Measurements from ENCODE around the gene ERICH3.

- TF ChIP-seq CTCF (IDR thresholded peaks at IDR 0.05) = no peak
- no peak for TF ChIP-seq POLR2A (IDR thresholded peaks at IDR 0.05)
Measured at GRCh38 chr1:74686928-74687327, 13.3 kb upstream of the ERICH3 start.

Measured in heart left ventricle (tissue), 13 donors.